Sigmoid colon (tissue), 7 donors: ENCODE data around the gene PELO. TPM values are rescaled to one million over a fixed set of nuclear protein-coding genes. Genes with fewer than 3 reads are reported as not detected.
A peak's percentile ranks its signal among the peaks of the same experiment; 100 is the strongest.

Experiments used
- DNase-seq: peaks from one replicate; pipeline ENCODE4 v3.0.0-alpha.2; 2019
- H3K27ac ChIP-seq, 4 donors: fragments of 200-600 bp; sonication (generic); one replicate each; pipeline ENCODE4 v1.5.1; 2016 to 2019; ENCODE audit warnings: mild to moderate bottlenecking in 1 of 4
- H3K27me3 ChIP-seq, 3 donors: fragments of 200-600 bp; sonication (generic); one replicate each; pipeline ENCODE4 v1.5.1; 2019; ENCODE audit warnings: mild to moderate bottlenecking in 1 of 3
- H3K36me3 ChIP-seq, 4 donors: fragments of 200-600 bp; sonication (generic); one replicate each; pipeline ENCODE4 v1.5.1; 2016 to 2019
- H3K4me1 ChIP-seq, 4 donors: fragments of 200-600 bp; sonication (generic); one replicate each; pipeline ENCODE4 v1.5.1; 2017 to 2019
- H3K4me3 ChIP-seq, 4 donors: fragments of 200-600 bp; sonication (generic); one replicate each; pipeline ENCODE4 v1.5.1; 2017 to 2019; ENCODE audit warnings: mild to moderate bottlenecking in 2 of 4, moderate library complexity in 1 of 4
- H3K9me3 ChIP-seq, 4 donors: fragments of 200-600 bp in 3 of 4; sonication (generic) in 3 of 4; one replicate each; pipeline versions ENCODE4 v1.5.1 to v1.6.1; 2013 to 2019
- EP300 ChIP-seq, 4 donors: sonication (generic); formaldehyde crosslinking; IDR thresholded peaks; one replicate each; pipeline ENCODE4 v1.6.1; 2017; ENCODE audit warnings: antibody characterized with exemption in 4 of 4
- POLR2A ChIP-seq, 2 donors: fragments of 450-650 bp; IDR thresholded peaks; one replicate each; pipeline ENCODE4 v1.6.1; 2016; ENCODE audit warnings: antibody characterized with exemption in 2 of 2, mild to moderate bottlenecking in 2 of 2, moderate library complexity in 2 of 2
- POLR2AphosphoS5 ChIP-seq, 4 donors: sonication (generic); formaldehyde crosslinking; IDR thresholded peaks; one replicate each; pipeline ENCODE4 v1.6.1; 2017; ENCODE audit warnings: antibody characterized with exemption in 4 of 4
- WGBS, 2 donors: extraction: QIAGEN DNeasy Blood & Tissue Kit; methylation state at CpG; one replicate each; pipeline ENCODE4 v1.1.7; 2013; 5-methylcytosine and 5-hydroxymethylcytosine counted together
- intact Hi-C: fragments of 100-400 bp; cut with DNase I; formaldehyde crosslinking; loops from one replicate; pipeline ENCODE4 v1.15.1; 2023
- polyA plus RNA-seq, 3 donors: library from polyadenylated mRNA; stranded (reverse); fragments of 200-250 nt; gene quantifications; one replicate each; pipeline ENCODE4 v1.2.3, GENCODE V29; 2013
- total RNA-seq, 4 donors: library from RNA; depleted of rRNA; stranded (reverse); fragments of >200 nt; gene quantifications; one replicate each; pipeline ENCODE4 v1.1.0, GENCODE V29; 2016
- TF ChIP-seq, protein P1 (sequence below), 4 experiments: fragments of 450-650 bp in 3 of 4; fragments of 200-600 bp in 1 of 4; IDR thresholded peaks; one replicate each; pipeline ENCODE4 v1.5.1; 2016 to 2019; ENCODE audit warnings: antibody characterized with exemption in 4 of 4, mild to moderate bottlenecking in 3 of 4, moderate library complexity in 2 of 4
- donor health status: healthy with polysubstance abuse.
- donor health status: Bipolar disorder and iron deficiency.
- donor health status: healthy.

PELO gene
- total and polyA plus RNA-seq, 7 donors: 3.9 to 60.1 (median 37.1) TPM

DNA sequence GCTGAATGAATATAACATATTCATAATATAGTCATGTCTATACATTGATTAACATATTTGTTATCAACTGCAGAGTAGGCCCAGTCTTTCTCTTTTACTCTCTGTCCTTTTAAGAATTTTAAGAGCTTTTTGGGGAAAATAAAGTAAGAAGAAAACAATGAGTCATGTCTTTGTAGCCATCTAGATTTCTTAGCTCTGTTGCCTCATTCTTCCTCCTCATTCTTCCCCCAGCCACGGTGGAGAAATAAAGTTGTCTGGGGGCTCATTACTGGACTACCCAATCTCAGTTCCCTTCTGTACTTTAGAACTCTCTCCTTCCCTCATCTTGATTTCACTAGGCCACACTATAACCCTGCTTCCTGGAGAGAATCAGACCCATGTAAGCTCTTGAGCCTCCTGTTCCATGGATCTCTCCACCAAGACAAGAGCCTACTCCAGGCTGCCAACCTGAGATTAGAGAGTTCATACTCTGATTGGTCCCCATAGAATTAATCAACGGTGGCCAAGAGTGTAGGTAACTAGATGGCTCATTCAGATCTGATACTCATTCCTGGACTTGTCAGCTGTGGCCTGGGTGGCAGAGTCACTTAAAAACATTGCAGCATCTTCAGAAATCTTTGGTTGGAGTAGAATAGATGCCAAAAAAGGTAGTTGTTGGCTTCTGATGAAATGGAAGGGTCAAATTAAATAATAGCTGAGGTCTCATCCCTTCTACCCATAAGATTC lies 44.2 kb downstream of the PELO start:
- no peaks in the 10 kb centered on the region for H3K9me3 ChIP-seq
- intact Hi-C loops: no loop called here
- TF ChIP-seq POLR2AphosphoS5 (IDR thresholded peaks at IDR 0.05) (no peak), EP300 (IDR thresholded peaks at IDR 0.05) (no peak), POLR2A (IDR thresholded peaks at IDR 0.05) (no peak)
- TF ChIP-seq, protein P1, sequence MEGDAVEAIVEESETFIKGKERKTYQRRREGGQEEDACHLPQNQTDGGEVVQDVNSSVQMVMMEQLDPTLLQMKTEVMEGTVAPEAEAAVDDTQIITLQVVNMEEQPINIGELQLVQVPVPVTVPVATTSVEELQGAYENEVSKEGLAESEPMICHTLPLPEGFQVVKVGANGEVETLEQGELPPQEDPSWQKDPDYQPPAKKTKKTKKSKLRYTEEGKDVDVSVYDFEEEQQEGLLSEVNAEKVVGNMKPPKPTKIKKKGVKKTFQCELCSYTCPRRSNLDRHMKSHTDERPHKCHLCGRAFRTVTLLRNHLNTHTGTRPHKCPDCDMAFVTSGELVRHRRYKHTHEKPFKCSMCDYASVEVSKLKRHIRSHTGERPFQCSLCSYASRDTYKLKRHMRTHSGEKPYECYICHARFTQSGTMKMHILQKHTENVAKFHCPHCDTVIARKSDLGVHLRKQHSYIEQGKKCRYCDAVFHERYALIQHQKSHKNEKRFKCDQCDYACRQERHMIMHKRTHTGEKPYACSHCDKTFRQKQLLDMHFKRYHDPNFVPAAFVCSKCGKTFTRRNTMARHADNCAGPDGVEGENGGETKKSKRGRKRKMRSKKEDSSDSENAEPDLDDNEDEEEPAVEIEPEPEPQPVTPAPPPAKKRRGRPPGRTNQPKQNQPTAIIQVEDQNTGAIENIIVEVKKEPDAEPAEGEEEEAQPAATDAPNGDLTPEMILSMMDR (IDR thresholded peaks at IDR 0.05): no peak
- no peaks in the 10 kb centered on the region for H3K27me3 ChIP-seq
- H3K27ac ChIP-seq: peak overlapping the region in 2 of 4 donors; percentile 53 to 83
- H3K4me3 ChIP-seq: no peak overlapping the region
- no peaks in the 10 kb centered on the region for H3K36me3 ChIP-seq
- WGBS, 2 donors: 84 to 86% methylated on average over 2 of the region's 2 CpGs
- peaks cover 0 to 53% (median 46%) of the 10 kb centered on the region in 4 donors for H3K4me1 ChIP-seq
- no peak for DNase-seq

DNA sequence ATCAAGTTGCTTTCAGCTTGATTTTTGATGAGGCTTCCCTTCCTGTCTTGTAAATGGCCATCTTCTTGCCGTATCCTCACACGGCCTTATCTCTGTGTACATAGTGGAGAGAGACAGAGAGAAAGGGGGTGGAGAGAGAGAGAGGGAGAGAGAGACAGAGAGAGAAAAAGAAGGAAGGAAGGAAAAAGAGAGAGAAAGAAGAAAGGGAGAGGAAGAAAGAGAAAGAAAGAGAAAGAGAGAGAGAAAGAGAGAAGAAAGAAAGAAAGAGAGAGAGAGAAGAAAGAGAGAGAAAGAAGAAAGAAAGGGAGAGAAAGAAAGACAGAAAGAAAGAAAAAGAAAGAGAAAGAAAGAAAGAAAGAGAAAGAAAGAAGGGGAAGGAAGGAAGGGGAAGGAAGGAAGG lies 46.6 kb downstream of the PELO start:
- DNase-seq: no peak
- Histone ChIP-seq H3K27ac (peak overlapping the region; percentile 28 to 83 (median 54)), H3K27me3 (no peaks in the 10 kb centered on the region), H3K9me3 (no peaks in the 10 kb centered on the region), H3K4me3 (no peak overlapping the region), H3K36me3 (no peaks in the 10 kb centered on the region), H3K4me1 (peaks cover 0 to 75% (median 64%) of the 10 kb centered on the region in 4 donors)
- TF ChIP-seq EP300 (IDR thresholded peaks at IDR 0.05) (no peak), POLR2A (IDR thresholded peaks at IDR 0.05) (no peak), POLR2AphosphoS5 (IDR thresholded peaks at IDR 0.05) (no peak)
- TF ChIP-seq, protein P1 (IDR thresholded peaks at IDR 0.05): no peak
- WGBS, 2 donors: 91 to 94% methylated on average over 2 of the region's 2 CpGs
- intact Hi-C loops: no loop called here

DNA sequence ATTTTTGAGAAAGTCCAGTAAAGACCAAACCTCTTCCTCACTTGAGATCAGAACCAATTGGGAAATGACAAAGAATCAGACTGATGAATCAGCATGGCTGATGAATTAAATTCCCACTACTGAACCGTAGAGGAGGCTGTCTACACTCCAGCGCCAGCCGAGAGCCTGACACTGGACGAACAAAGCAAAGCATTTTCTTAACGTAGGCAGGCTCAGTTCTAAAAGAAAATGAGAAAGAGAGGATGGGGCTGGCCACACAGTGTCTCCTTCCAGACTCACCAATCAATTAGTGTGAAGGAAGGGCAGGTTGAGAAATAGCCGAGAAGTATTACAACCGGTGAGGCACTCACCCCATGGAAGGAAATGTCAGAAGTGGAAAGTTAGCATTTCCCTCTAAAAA lies 49.4 kb downstream of the PELO start:
- DNase-seq: no peak
- no peaks in the 10 kb centered on the region for H3K27me3 ChIP-seq
- TF ChIP-seq, protein P1 (IDR thresholded peaks at IDR 0.05): no peak
- TF ChIP-seq POLR2AphosphoS5 (IDR thresholded peaks at IDR 0.05): peak in 2 of 4 donors; percentile 23 to 53
- H3K9me3 ChIP-seq: no peaks in the 10 kb centered on the region
- H3K4me3 ChIP-seq: peak overlapping the region in 2 of 4 donors; percentile 8 to 19
- peaks cover 0 to 69% (median 62%) of the 10 kb centered on the region in 4 donors for H3K4me1 ChIP-seq
- H3K27ac ChIP-seq: peak overlapping the region; percentile 76 to 83 (median 80)
- H3K36me3 ChIP-seq: no peaks in the 10 kb centered on the region
- 80 to 94% methylated on average over 7 of the region's 7 CpGs for WGBS, 2 donors
- intact Hi-C loops: loop anchor here (5.0 kb wide), 1 partner anchor 35 kb away; no protein-coding TSS in a partner anchor

Other genes starting within 250 kb of the PELO start
- 100 to 1,000 TPM; 162 to 511 (median 209) TPM for gene ITGA1, start within 50 bp of the PELO start, total RNA-seq
- gene ITGA1, start within 50 bp of the PELO start, polyA plus RNA-seq: 1 to 10 TPM; 1.8 to 8.0 (median 4.4) TPM
- 1 to 10 TPM in 3 of 4 donors, under 1 TPM in 1; 0.99 to 1.9 (median 1.5) TPM for gene ITGA2, start 201.4 kb downstream of the PELO start, total RNA-seq
- gene ITGA2, start 201.4 kb downstream of the PELO start, polyA plus RNA-seq: 1 to 10 TPM in 1 of 3 donors, under 1 TPM in 2; 0.60 to 4.9 (median 0.69) TPM